ENCODE results near the gene GIMAP2.
A peak's percentile ranks its signal among the peaks of the same experiment; 100 is the strongest.
"Not testable (repeated sequence)": the region's sequence is repeated elsewhere in the genome, so short reads cannot be mapped to it uniquely, and the experiment has no call there.

Gene GIMAP2

GRCh38 chr7:150678601-150679000 lies 6.9 kb upstream of the GIMAP2 start:
- not testable (repeated sequence) for DNase-seq

GRCh38 chr7:150680364-150680763 lies 5.1 kb upstream of the GIMAP2 start:
- DNase-seq = not testable (repeated sequence)

- DNase-seq = no peak
These were observed 625 bp downstream of the GIMAP2 start for GRCh38 chr7:150686030-150686631.

GRCh38 chr7:150688630-150689029 lies 3.1 kb downstream of the GIMAP2 start:
- no peak for DNase-seq

- DNase-seq = no peak
These were observed 10.1 kb downstream of the GIMAP2 start for GRCh38 chr7:150695654-150696053.

- no peak for DNase-seq
These were observed 17.7 kb downstream of the GIMAP2 start for GRCh38 chr7:150703209-150703608.

- DNase-seq = no peak
These were observed 29.8 kb downstream of the GIMAP2 start for GRCh38 chr7:150715293-150715692.

- DNase-seq = no peak
These were observed 30.2 kb downstream of the GIMAP2 start for GRCh38 chr7:150715738-150716137.

GRCh38 chr7:150716368-150716767 lies 30.9 kb downstream of the GIMAP2 start, which contains the start of gene GIMAP1:
Gene GIMAP1 (plus strand): TSS chr7:150716613. CDS start chr7:150719048, 2,435 bp downstream.
- DNase-seq = peak; percentile 53

- no peak for DNase-seq
These were observed 31.4 kb downstream of the GIMAP2 start for GRCh38 chr7:150716939-150717338.

- no peak for DNase-seq
These were observed 32.4 kb downstream of the GIMAP2 start for GRCh38 chr7:150717814-150718420.

GRCh38 chr7:150719436-150719835 lies 33.9 kb downstream of the GIMAP2 start:
- no peak for DNase-seq

- DNase-seq = no peak
These were observed 34.7 kb downstream of the GIMAP2 start for GRCh38 chr7:150719960-150720891.

GRCh38 chr7:150721970-150722373 lies 36.5 kb downstream of the GIMAP2 start:
- DNase-seq = no peak

- DNase-seq = no peak
These were observed 37.0 kb downstream of the GIMAP2 start for GRCh38 chr7:150722431-150722931.

- no peak for DNase-seq
These were observed 38.0 kb downstream of the GIMAP2 start for GRCh38 chr7:150723467-150723866.

GRCh38 chr7:150727381-150727780 lies 41.9 kb downstream of the GIMAP2 start:
- no peak for DNase-seq

- no peak for DNase-seq
These were observed 42.5 kb downstream of the GIMAP2 start for GRCh38 chr7:150728011-150728410.

- no peak for DNase-seq
These were observed 43.1 kb downstream of the GIMAP2 start for GRCh38 chr7:150728609-150729008.

- no peak for DNase-seq
These were observed 46.4 kb downstream of the GIMAP2 start for GRCh38 chr7:150731916-150732315.

GRCh38 chr7:150732786-150733481 lies 47.4 kb downstream of the GIMAP2 start:
- no peak for DNase-seq

- no peak for DNase-seq
These were observed 48.1 kb downstream of the GIMAP2 start for GRCh38 chr7:150733482-150734095.

Data from effector CD4-positive, alpha-beta T cell (primary cell).